Retina (tissue), 1 donor: ENCODE data around the gene WWC1.
"Not testable (repeated sequence)": the region's sequence is repeated elsewhere in the genome, so short reads cannot be mapped to it uniquely, and the experiment has no call there.

Experiments used
- DNase-seq: peaks from one replicate; pipeline ENCODE4 v3.0.0-alpha.2; 2016

The WWC1 gene

DNA sequence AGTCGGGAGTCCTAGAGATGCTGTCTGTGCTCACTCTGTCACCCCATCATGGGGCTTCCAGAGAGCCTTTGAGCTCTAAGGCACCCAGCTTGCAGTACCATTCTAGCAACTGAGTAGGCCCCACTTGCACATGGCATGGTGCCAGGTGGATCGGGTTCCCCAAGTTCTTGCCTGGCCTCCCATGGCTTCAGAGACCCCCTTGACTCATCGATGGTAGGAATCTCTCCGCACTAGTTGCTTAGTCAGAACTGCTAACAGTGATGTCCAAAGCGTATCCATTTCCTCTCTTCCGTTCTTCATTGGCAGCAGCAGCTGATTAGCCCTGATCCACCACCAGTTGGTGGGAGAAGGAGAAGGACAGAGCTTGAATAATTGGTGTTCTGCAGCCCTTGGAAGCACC lies 124.5 kb downstream of the WWC1 start:
- no peak for DNase-seq

GRCh38 chr5:168417731-168418429 lies 126.4 kb downstream of the WWC1 start:
- peak; percentile 8 for DNase-seq

DNA sequence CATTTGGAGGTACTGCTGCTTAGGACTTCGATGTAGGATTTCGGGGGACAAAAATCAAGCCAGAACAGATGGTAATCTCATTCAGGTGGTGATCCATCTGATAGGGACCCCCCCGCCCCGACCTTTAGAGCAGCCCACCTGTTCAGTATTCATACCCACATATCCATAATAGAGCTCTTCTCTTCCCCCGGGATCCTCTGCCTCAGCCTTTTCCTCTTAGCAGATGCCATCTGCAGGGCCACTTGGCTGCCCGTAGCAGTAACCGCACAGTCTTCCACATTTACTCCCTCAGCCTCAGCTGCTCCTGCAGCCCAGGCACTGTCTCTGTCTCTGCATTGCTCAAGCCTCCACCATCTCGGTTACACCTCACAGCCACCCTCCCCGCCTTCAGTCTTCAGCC lies 129.0 kb downstream of the WWC1 start:
- DNase-seq: no peak

DNA sequence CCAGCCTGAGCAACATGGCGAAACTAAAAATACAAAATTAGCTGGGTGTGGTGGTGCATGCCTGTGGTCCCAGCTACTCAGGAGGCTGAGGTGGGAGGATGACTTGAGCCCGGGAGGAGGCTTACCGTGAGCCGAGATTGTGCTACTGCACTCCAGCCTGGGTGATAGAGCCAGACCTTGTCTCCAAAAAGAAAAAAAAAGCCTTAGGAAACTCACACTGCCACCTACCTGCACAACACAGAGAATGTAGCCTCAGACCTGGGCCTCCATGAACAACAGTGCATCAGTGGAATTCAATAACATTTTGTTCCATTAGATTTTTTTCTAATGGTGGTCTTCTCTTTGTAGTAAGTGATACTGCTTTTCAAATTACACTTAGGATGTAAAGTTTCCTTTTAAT lies 131.0 kb downstream of the WWC1 start:
- no peak for DNase-seq

- no peak for DNase-seq
Observed at GRCh38 chr5:168423478-168423877, 132.0 kb downstream of the WWC1 start.

- DNase-seq: no peak
Observed at GRCh38 chr5:168423971-168424370, 132.5 kb downstream of the WWC1 start.

- no peak for DNase-seq
Observed at GRCh38 chr5:168424594-168425323, 133.3 kb downstream of the WWC1 start.

DNA sequence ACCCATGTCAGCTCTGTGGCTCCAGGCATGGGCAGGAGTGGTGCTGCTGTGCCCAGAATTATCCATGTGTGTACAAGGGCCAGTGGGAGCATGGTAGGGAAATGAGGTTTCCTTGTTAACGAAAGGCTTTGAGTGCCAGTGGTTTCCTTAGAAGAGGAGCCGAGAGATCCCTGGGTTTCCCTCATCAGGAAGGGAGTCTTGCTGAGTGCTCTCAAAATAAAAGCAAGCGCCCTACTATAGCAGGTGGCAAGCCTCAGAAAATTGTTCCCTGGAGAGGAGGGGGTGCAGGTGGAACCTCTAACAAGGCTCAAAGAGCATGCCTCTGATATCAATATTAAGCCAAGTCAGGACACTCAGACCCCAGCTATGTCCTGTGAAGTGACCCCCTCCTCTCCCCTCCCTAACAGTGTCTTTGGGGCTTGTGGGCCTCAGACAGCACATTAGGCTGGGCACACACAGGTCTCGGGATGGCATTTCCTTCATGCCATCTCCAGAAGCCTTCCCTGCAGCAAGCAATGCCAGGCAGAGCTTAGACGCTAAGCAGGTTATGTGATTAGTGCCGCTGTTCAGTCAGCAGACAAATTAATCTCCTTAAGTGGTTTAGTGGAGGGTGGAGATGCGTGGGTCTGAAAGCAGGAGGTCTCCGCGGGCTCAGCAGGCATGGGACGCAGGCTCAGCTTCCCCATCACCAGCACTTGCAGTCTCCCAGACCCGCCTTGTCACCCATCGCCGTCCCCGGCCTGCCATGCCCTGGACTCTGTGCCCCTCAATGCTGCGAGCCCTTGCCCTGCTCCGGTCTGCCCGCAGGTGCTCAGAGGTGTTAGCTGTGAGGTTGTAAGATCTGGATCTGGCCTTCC lies 134.8 kb downstream of the WWC1 start:
- peak; percentile 63 for DNase-seq

GRCh38 chr5:168426864-168427172 lies 135.4 kb downstream of the WWC1 start:
- no peak for DNase-seq

- no peak for DNase-seq
Observed at GRCh38 chr5:168427224-168427623, 135.8 kb downstream of the WWC1 start.

GRCh38 chr5:168428552-168428951 lies 137.1 kb downstream of the WWC1 start:
- DNase-seq: no peak

GRCh38 chr5:168430296-168430695 lies 138.9 kb downstream of the WWC1 start:
- no peak for DNase-seq

- DNase-seq: no peak
Observed at GRCh38 chr5:168432903-168433302, 141.5 kb downstream of the WWC1 start.

DNA sequence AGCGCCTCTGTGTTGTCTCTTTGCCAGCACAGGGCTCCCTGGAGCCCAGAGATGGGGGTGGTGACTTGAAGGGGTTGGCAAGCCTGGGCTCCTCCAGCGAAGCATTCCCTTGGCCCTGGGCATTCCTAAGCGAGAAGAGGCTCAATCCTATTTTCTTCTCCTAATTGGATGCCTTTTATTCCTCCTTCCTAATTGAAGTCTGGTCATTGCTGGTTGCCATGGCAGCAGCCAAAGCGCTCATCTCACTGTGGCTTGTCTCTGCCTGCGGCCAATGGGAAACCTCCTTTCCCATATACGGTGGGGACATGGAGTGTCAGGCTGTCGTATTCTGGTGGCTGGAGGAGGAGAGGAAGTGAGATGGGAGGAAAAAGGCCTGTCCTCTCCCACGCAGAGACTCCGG lies 142.6 kb downstream of the WWC1 start:
- peak; percentile 82 for DNase-seq

DNA sequence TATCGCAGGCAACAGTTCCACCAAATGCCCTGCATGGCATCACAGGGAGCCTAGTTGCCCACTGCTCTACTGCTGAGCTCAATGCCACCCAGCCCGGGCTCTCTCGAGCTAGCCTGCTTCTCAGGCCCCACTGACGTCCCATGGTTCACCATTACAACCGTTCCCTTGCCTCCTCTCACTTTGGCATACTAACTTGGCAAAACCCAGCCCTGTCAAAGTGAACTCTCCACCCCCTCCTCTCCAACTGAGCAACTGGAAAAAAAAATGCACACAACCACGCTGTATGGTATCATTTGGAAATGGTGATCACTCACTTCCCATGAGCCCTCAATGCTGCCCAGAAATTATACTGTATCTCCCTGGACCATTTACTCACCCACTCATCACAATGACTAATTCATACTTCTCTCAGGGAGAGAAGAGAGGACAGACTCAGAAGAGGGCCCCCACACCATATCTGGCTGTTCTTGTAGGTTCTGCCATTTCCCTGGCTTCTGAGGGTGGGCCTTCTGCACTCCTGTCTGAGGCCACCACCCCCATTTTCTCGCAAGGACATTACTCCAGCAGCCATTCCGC lies 143.4 kb downstream of the WWC1 start:
- no peak for DNase-seq

DNA sequence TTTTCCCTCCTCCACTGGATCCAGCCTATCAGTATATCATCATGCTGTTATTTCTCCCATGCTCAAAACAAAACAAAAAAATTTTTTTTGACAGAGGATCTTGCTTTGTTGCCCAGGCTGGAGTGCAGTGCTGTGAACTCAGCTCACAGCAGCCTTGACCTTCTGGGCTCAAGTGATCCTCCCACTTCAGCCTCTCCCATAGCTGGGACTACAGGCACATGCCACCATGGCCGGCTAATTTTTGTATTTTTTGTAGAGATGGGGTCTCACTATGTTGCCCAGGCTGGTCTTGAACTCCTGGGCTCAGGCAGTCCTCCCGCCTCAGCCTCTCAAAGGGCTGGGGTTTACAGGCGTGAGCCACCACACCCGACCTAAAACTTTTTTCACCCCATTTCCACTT lies 143.9 kb downstream of the WWC1 start:
- DNase-seq: not testable (repeated sequence)

DNA sequence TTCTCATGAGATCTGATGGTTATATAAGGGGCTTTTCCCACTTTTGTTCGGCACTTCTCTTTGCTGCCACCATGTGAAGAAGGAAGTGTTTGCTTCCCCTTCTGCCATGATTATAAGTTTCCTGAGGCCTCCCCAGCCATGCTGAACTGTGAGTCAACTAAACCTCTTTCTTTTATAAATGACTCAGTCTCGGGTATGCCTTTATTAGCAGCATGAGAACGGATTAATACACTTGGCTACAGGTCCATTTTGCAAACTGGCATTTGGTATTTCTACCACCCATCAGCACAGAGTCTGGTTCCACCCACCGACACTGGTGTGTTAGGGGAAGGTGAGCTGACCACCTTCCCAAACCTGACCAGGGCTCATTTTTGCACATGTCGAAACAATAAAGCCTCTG lies 146.9 kb downstream of the WWC1 start:
- no peak for DNase-seq

GRCh38 chr5:168443533-168443932 lies 152.1 kb downstream of the WWC1 start:
- no peak for DNase-seq

GRCh38 chr5:168443950-168444700 lies 152.7 kb downstream of the WWC1 start:
- no peak for DNase-seq

DNA sequence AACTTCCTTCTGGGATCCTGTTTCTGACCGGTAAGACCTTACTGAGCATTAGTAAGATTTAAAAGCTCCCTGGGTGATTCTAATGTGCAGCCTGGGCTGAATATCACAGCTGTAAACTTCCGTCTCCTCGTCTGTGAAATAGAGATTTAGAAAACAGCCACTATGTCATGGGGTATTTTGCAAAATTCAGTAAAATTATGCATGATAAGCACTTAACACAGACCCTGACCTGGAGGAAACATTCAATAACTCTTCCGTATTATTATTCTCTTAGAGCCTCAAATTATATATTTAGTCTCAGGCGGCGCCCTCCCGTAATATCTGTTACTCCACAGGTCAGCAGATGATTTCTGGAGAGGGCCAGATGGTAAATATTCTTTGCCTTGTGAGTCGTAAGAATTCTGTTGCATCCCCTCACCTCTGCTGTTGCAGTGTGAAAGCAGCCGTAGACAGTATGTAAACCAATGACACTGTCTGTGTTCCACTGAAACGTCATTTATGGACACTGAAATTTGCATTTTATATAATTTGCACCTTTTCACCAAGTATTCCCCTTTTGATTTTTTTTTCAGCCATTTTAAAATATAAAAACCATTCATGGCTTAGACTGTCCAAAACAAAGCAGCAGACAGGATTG lies 155.7 kb downstream of the WWC1 start:
- no peak for DNase-seq

GRCh38 chr5:168447808-168448207 lies 156.4 kb downstream of the WWC1 start:
- no peak for DNase-seq

GRCh38 chr5:168449166-168449565 lies 157.7 kb downstream of the WWC1 start:
- no peak for DNase-seq
